ENCODE measurements around the gene C19orf38. TPM values are rescaled to one million over a fixed set of nuclear protein-coding genes. Genes with fewer than 3 reads are reported as not detected.

Gene C19orf38
- total RNA-seq, result 1 to 10 TPM; 1.8 to 2.1 TPM
- 15.1 TPM for polyA plus RNA-seq (2013, experiment 1 of 2)
- polyA plus RNA-seq (2013, experiment 2 of 2), result 10.8 TPM
- total RNA-seq, result 0.16 to 7.5 (median 1.0) reads per million in 172 experiments

DNA sequence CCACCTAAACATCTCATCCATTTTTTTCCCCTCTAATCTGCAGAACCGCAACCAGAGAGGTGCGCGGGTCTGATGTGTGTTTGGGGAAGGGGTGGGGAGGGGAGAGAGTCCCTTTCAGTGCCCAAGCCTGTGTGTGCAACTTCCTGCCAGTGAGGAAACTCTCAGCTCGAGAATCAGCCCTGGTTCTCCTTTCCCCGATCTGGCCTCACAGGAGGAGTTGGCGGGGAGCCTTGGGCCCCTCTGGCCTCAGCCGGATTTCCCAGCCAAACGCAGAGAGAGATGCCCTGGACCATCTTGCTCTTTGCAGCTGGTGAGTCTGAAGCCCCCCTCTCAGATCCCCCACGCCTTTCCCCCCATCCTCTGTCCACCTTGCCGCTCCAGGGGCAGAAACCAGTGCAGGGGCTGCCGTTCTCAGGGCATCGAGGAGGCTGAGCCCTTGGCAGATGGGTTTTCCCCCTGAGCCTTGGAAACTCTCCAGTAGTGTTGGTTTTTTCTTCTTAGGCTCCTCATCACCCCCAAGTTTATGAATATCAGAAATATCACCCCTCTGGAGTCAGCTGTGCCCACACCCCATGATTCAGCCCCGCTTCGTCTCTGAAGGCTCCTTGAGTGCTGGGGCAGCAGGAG lies at the start of gene C19orf38:
TSS of gene C19orf38 (plus strand) at position 186 of the 627 bp plus-strand sequence. CDS start at position 280, 94 bp downstream.
- Mint-ChIP-seq H3K4me3 (peak within 1 kb of the TSS; percentile 58), H3K4me1 (ENCODE audit: low read depth) (no peaks in the 10 kb centered on the region), H3K27me3 (peaks cover 4% of the 10 kb centered on the region), H3K36me3 (ENCODE audit: low read depth) (peaks cover 4% of the 10 kb centered on the region), H3K27ac (no peak within 1 kb of the TSS), H3K9me3 (peaks cover 5% of the 10 kb centered on the region)
- intact Hi-C loops (cut with DNase I, micrococcal nuclease), result no loop called here
- CTCF ChIA-PET, result no interaction called here
- TF ChIP-seq, protein P1, sequence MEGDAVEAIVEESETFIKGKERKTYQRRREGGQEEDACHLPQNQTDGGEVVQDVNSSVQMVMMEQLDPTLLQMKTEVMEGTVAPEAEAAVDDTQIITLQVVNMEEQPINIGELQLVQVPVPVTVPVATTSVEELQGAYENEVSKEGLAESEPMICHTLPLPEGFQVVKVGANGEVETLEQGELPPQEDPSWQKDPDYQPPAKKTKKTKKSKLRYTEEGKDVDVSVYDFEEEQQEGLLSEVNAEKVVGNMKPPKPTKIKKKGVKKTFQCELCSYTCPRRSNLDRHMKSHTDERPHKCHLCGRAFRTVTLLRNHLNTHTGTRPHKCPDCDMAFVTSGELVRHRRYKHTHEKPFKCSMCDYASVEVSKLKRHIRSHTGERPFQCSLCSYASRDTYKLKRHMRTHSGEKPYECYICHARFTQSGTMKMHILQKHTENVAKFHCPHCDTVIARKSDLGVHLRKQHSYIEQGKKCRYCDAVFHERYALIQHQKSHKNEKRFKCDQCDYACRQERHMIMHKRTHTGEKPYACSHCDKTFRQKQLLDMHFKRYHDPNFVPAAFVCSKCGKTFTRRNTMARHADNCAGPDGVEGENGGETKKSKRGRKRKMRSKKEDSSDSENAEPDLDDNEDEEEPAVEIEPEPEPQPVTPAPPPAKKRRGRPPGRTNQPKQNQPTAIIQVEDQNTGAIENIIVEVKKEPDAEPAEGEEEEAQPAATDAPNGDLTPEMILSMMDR (IDR thresholded peaks at IDR 0.05), result no peak
- ATAC-seq (ENCODE audit: poor library complexity) (peak; percentile 43), DNase-seq (peak in 2 of 14 experiments; percentile 49 to 50)
- H3K9me3 ChIP-seq (ENCODE audit: control insufficient read depth in 1 of 2, insufficient read depth in 1 of 2, low read length in 2 of 2), result peaks cover 4 to 8% of the 10 kb centered on the region in 2 experiments
- H3K36me3 ChIP-seq (ENCODE audit: insufficient read depth, low read length), result no peaks in the 10 kb centered on the region
- H3K27ac ChIP-seq (ENCODE audit: low read depth in 1 of 2, low read length in 2 of 2), result no peak within 1 kb of the TSS
- POLR2A ChIA-PET, result interaction anchor here (0.6 to 1.0 kb wide), 2 partner anchors 16 to 63 kb away, joined by 3 to 4 read pairs; no protein-coding TSS in a partner anchor
- H3K4me3 ChIP-seq (ENCODE audit: low read length), result peak within 1 kb of the TSS; percentile 29
- peaks cover 3% of the 10 kb centered on the region for H3K4me1 ChIP-seq (ENCODE audit: insufficient read depth, low read length)
- H3K27me3 ChIP-seq (ENCODE audit: control insufficient read depth in 1 of 2, insufficient read depth in 2 of 2, low read length in 2 of 2), result no peaks in the 10 kb centered on the region

GRCh38 chr19:10800488-10800887 lies 47.7 kb upstream of the C19orf38 start:
- Mint-ChIP-seq H3K36me3 (ENCODE audit: low read depth) (peaks cover 74% of the 10 kb centered on the region), H3K9me3 (no peaks in the 10 kb centered on the region), H3K4me1 (ENCODE audit: low read depth) (peaks cover 16% of the 10 kb centered on the region), H3K27me3 (no peaks in the 10 kb centered on the region), H3K4me3 (no peak overlapping the region), H3K27ac (peak overlapping the region; percentile 61)
- H3K4me1 ChIP-seq (ENCODE audit: insufficient read depth, low read length), result peaks cover 34% of the 10 kb centered on the region
- no peaks in the 10 kb centered on the region for H3K9me3 ChIP-seq (ENCODE audit: control insufficient read depth in 1 of 2, insufficient read depth in 1 of 2, low read length in 2 of 2)
- intact Hi-C loops (cut with DNase I, micrococcal nuclease), result no loop called here
- TF ChIP-seq, protein P1 (IDR thresholded peaks at IDR 0.05), result no peak
- no peak for DNase-seq
- H3K27me3 ChIP-seq (ENCODE audit: control insufficient read depth in 1 of 2, insufficient read depth in 2 of 2, low read length in 2 of 2), result no peaks in the 10 kb centered on the region
- peaks cover 83% of the 10 kb centered on the region for H3K36me3 ChIP-seq (ENCODE audit: insufficient read depth, low read length)
- no peak overlapping the region for H3K27ac ChIP-seq (ENCODE audit: low read depth in 1 of 2, low read length in 2 of 2)
- ChIA-PET CTCF (no interaction called here), POLR2A (no interaction called here)
- no peak overlapping the region for H3K4me3 ChIP-seq (ENCODE audit: low read length)
- no peak for ATAC-seq (ENCODE audit: poor library complexity)

DNA sequence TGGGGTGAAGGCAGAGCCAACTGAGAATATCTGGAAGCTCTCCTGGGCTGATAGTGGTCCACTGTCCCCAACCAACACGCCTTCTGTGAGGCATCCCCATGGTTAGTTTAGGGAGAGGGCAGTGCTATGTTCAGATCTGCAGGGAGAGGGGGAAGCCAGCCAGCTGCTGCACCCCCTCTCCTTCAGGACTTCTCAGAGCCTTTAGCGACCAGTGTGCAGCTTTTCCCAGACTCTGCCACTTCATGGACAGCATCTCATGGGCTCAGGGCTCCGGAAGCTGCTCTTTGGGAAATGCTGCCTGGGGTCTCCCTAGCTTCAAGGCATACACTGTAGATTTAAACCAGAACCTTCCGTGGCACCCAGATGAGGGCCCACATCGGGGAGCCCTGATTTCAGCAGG lies 45.7 kb upstream of the C19orf38 start:
- intact Hi-C loops (cut with DNase I, micrococcal nuclease), result no loop called here
- Mint-ChIP-seq H3K9me3 (no peaks in the 10 kb centered on the region), H3K4me1 (ENCODE audit: low read depth) (peaks cover 9% of the 10 kb centered on the region), H3K4me3 (no peak overlapping the region), H3K27me3 (no peaks in the 10 kb centered on the region), H3K36me3 (ENCODE audit: low read depth) (peaks cover 68% of the 10 kb centered on the region), H3K27ac (no peak overlapping the region)
- DNase-seq, result no peak
- TF ChIP-seq, protein P1 (IDR thresholded peaks at IDR 0.05), result no peak
- ChIA-PET CTCF (interaction anchor here (0.6 kb wide), 1 partner anchor 68 kb away, joined by 3 read pairs; no protein-coding TSS in a partner anchor), POLR2A (no interaction called here)
- Histone ChIP-seq H3K36me3 (ENCODE audit: insufficient read depth, low read length) (peaks cover 80% of the 10 kb centered on the region), H3K4me1 (ENCODE audit: insufficient read depth, low read length) (peaks cover 14% of the 10 kb centered on the region), H3K4me3 (ENCODE audit: low read length) (no peak overlapping the region), H3K27ac (ENCODE audit: low read depth in 1 of 2, low read length in 2 of 2) (no peak overlapping the region), H3K9me3 (ENCODE audit: control insufficient read depth in 1 of 2, insufficient read depth in 1 of 2, low read length in 2 of 2) (no peaks in the 10 kb centered on the region), H3K27me3 (ENCODE audit: control insufficient read depth in 1 of 2, insufficient read depth in 2 of 2, low read length in 2 of 2) (no peaks in the 10 kb centered on the region)
- ATAC-seq (ENCODE audit: poor library complexity), result no peak
